ENCODE data around the gene CBS.
"Not testable (repeated sequence)": the region's sequence is repeated elsewhere in the genome, so short reads cannot be mapped to it uniquely, and the experiment has no call there.

GRCh38 chr21:43037918-43038658, 37.5 kb downstream of the CBS start:
- TF ChIP-seq CTCF, POLR2A (IDR thresholded peaks at IDR 0.05): not testable (repeated sequence)

All from tibial nerve (tissue), 3 donors.